ENCODE data around the gene ASTN2.

GRCh38 chr9:116767219-116767618, 647.6 kb downstream of the ASTN2 start:
- TF ChIP-seq CTCF (IDR thresholded peaks at IDR 0.05) (no peak), POLR2A (IDR thresholded peaks at IDR 0.05) (no peak)

Measured in right lobe of liver (tissue), 4 donors.